Astrocyte (in vitro differentiated cells and primary cell): ENCODE measurements around the gene SIGLEC12. TPM values are rescaled to one million over a fixed set of nuclear protein-coding genes. Genes with fewer than 3 reads are reported as not detected.

ENCODE experiments used
- DNase-seq: peaks from one replicate; pipeline ENCODE4 v3.0.0-alpha.2; 2010; ENCODE audit warnings: low read depth
- FAIRE-seq: peaks from 2 replicates; lab custom pipeline; 2011; peaks lifted over from hg19 to GRCh38; lab: Jason Lieb, UNC
- H2AFZ ChIP-seq: 2 replicates; pipeline ENCODE4 v1.6.0; 2012; ENCODE audit warnings: low read depth, low read length, inconsistent platforms
- H3K27ac ChIP-seq: 2 replicates; pipeline ENCODE4 v1.5.1; 2011; ENCODE audit warnings: low read depth, low read length, inconsistent platforms
- H3K27me3 ChIP-seq: 2 replicates; pipeline ENCODE4 v1.6.0; 2011; ENCODE audit warnings: low read length, inconsistent platforms; ENCODE audit not compliant: insufficient read depth
- H3K36me3 ChIP-seq: 2 replicates; pipeline ENCODE4 v1.5.1; 2011; ENCODE audit warnings: low read length, inconsistent platforms; ENCODE audit not compliant: insufficient read depth
- H3K4me1 ChIP-seq: 2 replicates; pipeline ENCODE4 v1.5.1; 2011; ENCODE audit warnings: low read length, inconsistent platforms; ENCODE audit not compliant: insufficient read depth
- H3K4me2 ChIP-seq: 2 replicates; pipeline ENCODE4 v1.6.0; 2012; ENCODE audit warnings: low read length, inconsistent platforms
- H3K4me3 ChIP-seq: 2 replicates; pipeline ENCODE4 v1.5.1; 2011; ENCODE audit warnings: low read depth, mild to moderate bottlenecking, low read length, inconsistent platforms; ENCODE audit not compliant: insufficient read depth
- H3K79me2 ChIP-seq: 2 replicates; pipeline ENCODE4 v1.6.0; 2012; ENCODE audit warnings: mild to moderate bottlenecking, low read length, inconsistent platforms; ENCODE audit not compliant: insufficient read depth
- H3K9ac ChIP-seq: 2 replicates; pipeline ENCODE4 v1.6.0; 2012; ENCODE audit warnings: mild to moderate bottlenecking, low read length, inconsistent platforms
- H3K9me3 ChIP-seq: 2 replicates; pipeline ENCODE4 v1.5.1; 2012; ENCODE audit warnings: low read depth, mild to moderate bottlenecking, low read length, inconsistent platforms; ENCODE audit not compliant: insufficient read depth
- H4K20me1 ChIP-seq: 2 replicates; pipeline ENCODE4 v1.6.0; 2012; ENCODE audit warnings: low read length, inconsistent platforms; ENCODE audit not compliant: insufficient read depth
- H3K27ac Mint-ChIP-seq: one replicate; pipeline ENCODE4 v1.8.0; 2021; ENCODE audit warnings: mild to moderate bottlenecking, mixed read lengths; ENCODE audit not compliant: unreplicated experiment
- H3K27me3 Mint-ChIP-seq: one replicate; pipeline ENCODE4 v1.8.0; 2021; ENCODE audit warnings: low read depth, mixed read lengths; ENCODE audit not compliant: unreplicated experiment
- H3K36me3 Mint-ChIP-seq: one replicate; pipeline ENCODE4 v1.8.0; 2021; ENCODE audit warnings: low read depth, mixed read lengths; ENCODE audit not compliant: unreplicated experiment
- H3K4me1 Mint-ChIP-seq: one replicate; pipeline ENCODE4 v1.8.0; 2021; ENCODE audit warnings: low read depth, mixed read lengths; ENCODE audit not compliant: unreplicated experiment
- H3K4me3 Mint-ChIP-seq: one replicate; pipeline ENCODE4 v1.8.0; 2021; ENCODE audit warnings: mild to moderate bottlenecking, moderate library complexity, mixed read lengths; ENCODE audit not compliant: unreplicated experiment
- H3K9me3 Mint-ChIP-seq: one replicate; pipeline ENCODE4 v1.8.0; 2021; ENCODE audit warnings: mild to moderate bottlenecking, mixed read lengths; ENCODE audit not compliant: unreplicated experiment
- CTCF ChIP-seq: IDR thresholded peaks from 2 replicates; pipeline ENCODE4 v1.5.1; 2011; ENCODE audit warnings: low read depth, mild to moderate bottlenecking, inconsistent platforms, low read length, moderate library complexity; ENCODE audit not compliant: insufficient read depth
- EZH2 ChIP-seq: IDR thresholded peaks from 2 replicates; pipeline ENCODE4 v1.6.1; 2012; ENCODE audit warnings: mild to moderate bottlenecking, low read length, inconsistent platforms; ENCODE audit not compliant: insufficient read depth
- total RNA-seq: library from RNA; stranded (reverse); gene quantifications from 2 replicates; pipeline ENCODE4 v1.2.1, GENCODE V29; 2021

The SIGLEC12 gene
- total RNA-seq, 1 donor from 2014 or later: not detected

GRCh38 chr19:51485960-51486660 lies 15.5 kb downstream of the SIGLEC12 start:
- no peaks in the 10 kb centered on the region for H3K36me3 Mint-ChIP-seq
- FAIRE-seq: no peak
- no peaks in the 10 kb centered on the region for H3K27me3 ChIP-seq
- no peaks in the 10 kb centered on the region for H3K4me1 Mint-ChIP-seq
- H3K27ac Mint-ChIP-seq: no peak overlapping the region
- H3K27ac ChIP-seq: no peak overlapping the region
- no peaks in the 10 kb centered on the region for H3K36me3 ChIP-seq
- H3K9ac ChIP-seq: no peak overlapping the region
- no peak overlapping the region for H3K4me3 Mint-ChIP-seq
- H3K9me3 Mint-ChIP-seq: peaks cover 6% of the 10 kb centered on the region
- H4K20me1 ChIP-seq: no peaks in the 10 kb centered on the region
- no peaks in the 10 kb centered on the region for H3K4me1 ChIP-seq
- H3K27me3 Mint-ChIP-seq: peaks cover 7% of the 10 kb centered on the region
- no peak overlapping the region for H3K4me2 ChIP-seq
- no peak overlapping the region for H2AFZ ChIP-seq
- DNase-seq: no peak
- TF ChIP-seq CTCF (no peak), EZH2 (no peak)
- H3K79me2 ChIP-seq: no peaks in the 10 kb centered on the region
- peaks cover 9% of the 10 kb centered on the region for H3K9me3 ChIP-seq
- no peak overlapping the region for H3K4me3 ChIP-seq

GRCh38 chr19:51480590-51480989 lies 21.0 kb downstream of the SIGLEC12 start:
- Mint-ChIP-seq H3K36me3 (no peaks in the 10 kb centered on the region), H3K9me3 (peaks cover 7% of the 10 kb centered on the region), H3K4me3 (no peak overlapping the region), H3K4me1 (no peaks in the 10 kb centered on the region), H3K27ac (no peak overlapping the region), H3K27me3 (peaks cover 10% of the 10 kb centered on the region)
- DNase-seq (no peak), FAIRE-seq (no peak)
- H3K79me2 ChIP-seq: no peaks in the 10 kb centered on the region
- H3K27ac ChIP-seq: no peak overlapping the region
- H3K9ac ChIP-seq: no peak overlapping the region
- no peaks in the 10 kb centered on the region for H3K27me3 ChIP-seq
- no peaks in the 10 kb centered on the region for H3K4me1 ChIP-seq
- H3K9me3 ChIP-seq: peaks cover 15% of the 10 kb centered on the region
- H4K20me1 ChIP-seq: no peaks in the 10 kb centered on the region
- no peaks in the 10 kb centered on the region for H3K36me3 ChIP-seq
- TF ChIP-seq CTCF: no peak
- no peak overlapping the region for H2AFZ ChIP-seq
- no peak overlapping the region for H3K4me2 ChIP-seq
- no peak overlapping the region for H3K4me3 ChIP-seq
